OCI-LY7 (cell line): Measurements from ENCODE around the gene GPRC5C. TPM values are rescaled to one million over a fixed set of nuclear protein-coding genes. Genes with fewer than 3 reads are reported as not detected.

Experiments
- BruUV-seq: library from RNA; stranded (reverse); fragments of 400-500 nt; replicated peaks from 2 replicates; lab custom pipeline; 2021; lab: Mats Ljungman, UMichigan
- CTCF ChIA-PET: fragments of 300-600 bp; sonication (Branson Sonifier 250); formaldehyde crosslinking; loops from one replicate; lab custom pipeline; 2022; ENCODE audit warnings: antibody characterized with exemption; ENCODE audit not compliant: unreplicated experiment; lab: Charles Lee
- POLR2A ChIA-PET: fragments of 300-600 bp; sonication (Branson Sonifier 250); formaldehyde crosslinking; loops from one replicate; lab custom pipeline; 2022; ENCODE audit warnings: antibody characterized with exemption; lab: Charles Lee
- DNase-seq: peaks from one replicate; pipeline ENCODE4 v3.0.0-alpha.2; 2015; ENCODE audit warnings: low spot score
- H2AFZ ChIP-seq: fragments of 200-600 bp; sonication (generic), shearing (Covaris generic); 2 replicates; pipeline ENCODE4 v1.6.1; 2014; ENCODE audit warnings: mild to moderate bottlenecking, antibody characterized with exemption, low read length, moderate library complexity
- H3K27ac ChIP-seq: fragments of 200-600 bp; sonication (generic); 2 replicates; pipeline ENCODE4 v1.5.1; 2014; ENCODE audit warnings: mixed run types, low read depth, mild to moderate bottlenecking, moderate library complexity, low read length, inconsistent platforms; ENCODE audit not compliant: poor library complexity, severe bottlenecking
- H3K36me3 ChIP-seq: fragments of 200-600 bp; sonication (generic); 2 replicates; pipeline ENCODE4 v1.6.1; 2014; ENCODE audit warnings: mild to moderate bottlenecking, antibody characterized with exemption, low read length, moderate library complexity, mixed read lengths; ENCODE audit not compliant: insufficient read depth
- H3K4me1 ChIP-seq: fragments of 200-600 bp; sonication (generic); 2 replicates; pipeline ENCODE4 v1.5.1; 2014; ENCODE audit warnings: mild to moderate bottlenecking, low read length; ENCODE audit not compliant: insufficient read depth, poor library complexity, severe bottlenecking
- H3K4me2 ChIP-seq: fragments of 200-600 bp; sonication (generic); 2 replicates; pipeline ENCODE4 v1.6.1; 2014; ENCODE audit warnings: mild to moderate bottlenecking, low read length
- H3K4me3 ChIP-seq: fragments of 200-600 bp; sonication (generic); 2 replicates; pipeline ENCODE4 v1.5.1; 2014; ENCODE audit warnings: mild to moderate bottlenecking, low read depth, low read length; ENCODE audit not compliant: poor library complexity, severe bottlenecking
- H3K79me2 ChIP-seq: fragments of 200-600 bp; sonication (generic); 2 replicates; pipeline ENCODE4 v1.6.1; 2016; ENCODE audit warnings: low read depth, mild to moderate bottlenecking, low read length, moderate library complexity, mixed read lengths; ENCODE audit not compliant: insufficient read depth
- H3K9me2 ChIP-seq: fragments of 200-600 bp; sonication (generic); 2 replicates; pipeline ENCODE4 v1.6.1; 2016; ENCODE audit warnings: mild to moderate bottlenecking, low read length, mixed read lengths; ENCODE audit not compliant: insufficient read depth
- H3K9me3 ChIP-seq: fragments of 200-600 bp; sonication (generic); 2 replicates; pipeline ENCODE4 v1.6.1; 2014; ENCODE audit warnings: mild to moderate bottlenecking, mixed run types, low read length, mixed read lengths
- H4K20me1 ChIP-seq: fragments of 200-600 bp; sonication (generic); 2 replicates; pipeline ENCODE4 v1.6.1; 2014; ENCODE audit warnings: mild to moderate bottlenecking, antibody characterized with exemption, low read length, moderate library complexity, mixed read lengths; ENCODE audit not compliant: insufficient read depth
- CTCF ChIP-seq: fragments of 200-600 bp; sonication (generic); conservative IDR thresholded peaks from 2 replicates; pipeline ENCODE4 v1.5.1; 2014; ENCODE audit warnings: mild to moderate bottlenecking, antibody characterized with exemption, low read length, moderate library complexity, mixed read lengths
- EZH2phosphoT487 ChIP-seq: fragments of 200-600 bp; sonication (generic); IDR thresholded peaks from 2 replicates; pipeline ENCODE4 v1.6.1; 2018; ENCODE audit warnings: low read depth, borderline replicate concordance, mild to moderate bottlenecking, mixed run types, antibody characterized with exemption, low read length, moderate library complexity, mixed read lengths
- intact Hi-C: fragments of 100-400 bp; cut with micrococcal nuclease; formaldehyde crosslinking; loops from one replicate; pipeline ENCODE4 v1.10.0; 2022; ENCODE audit not compliant: unreplicated experiment
- total RNA-seq, 2 experiments: library from RNA; depleted of rRNA in 1 of 2; stranded (reverse); fragments of >200 nt in 1 of 2; shearing (Covaris generic) in 1 of 2; gene quantifications; 2 replicates each; pipeline ENCODE4 v1.2.3, GENCODE V29; 2014 to 2022

The GPRC5C gene
- total RNA-seq, 2 experiments from 2014 or later, result 1.1 to 19.5 TPM

GRCh38 chr17:74467221-74467951 lies 35.5 kb downstream of the GPRC5C start:
- TF ChIP-seq CTCF (no peak), EZH2phosphoT487 (no peak)
- ChIA-PET CTCF (no interaction called here), POLR2A (interaction anchor here (1.2 kb wide), 1 partner anchor 173 kb away, joined by 3 read pairs; no protein-coding TSS in a partner anchor)
- no TSS peak for BruUV-seq
- Histone ChIP-seq H3K4me2 (peak overlapping the region; percentile 72), H2AFZ (peak overlapping the region; percentile 44; the same call in 1 of the 2 replicates), H4K20me1 (no peaks in the 10 kb centered on the region), H3K79me2 (peaks cover 5% of the 10 kb centered on the region; the same call in 1 of the 2 replicates), H3K27ac (peak overlapping the region; percentile 79), H3K4me3 (peak overlapping the region; percentile 65), H3K36me3 (no peaks in the 10 kb centered on the region), H3K4me1 (peaks cover 77% of the 10 kb centered on the region), H3K9me2 (no peaks in the 10 kb centered on the region), H3K9me3 (no peaks in the 10 kb centered on the region)
- intact Hi-C loops, result no loop called here
- DNase-seq, result peak; percentile 85

- intact Hi-C loops, result no loop called here
- peaks cover 19% of the 10 kb centered on the region for H3K36me3 ChIP-seq
- TF ChIP-seq EZH2phosphoT487, result no peak
- no peak for TF ChIP-seq CTCF
- peak overlapping the region; percentile 2; the same call in 1 of the 2 replicates for H3K4me2 ChIP-seq
- peaks cover 17% of the 10 kb centered on the region for H3K9me3 ChIP-seq
- no peak overlapping the region for H2AFZ ChIP-seq
- no TSS peak for BruUV-seq
- no peak for DNase-seq
- H3K27ac ChIP-seq, result no peak overlapping the region
- peaks cover 5% of the 10 kb centered on the region; the same call in 1 of the 2 replicates for H3K79me2 ChIP-seq
- H3K9me2 ChIP-seq, result no peaks in the 10 kb centered on the region
- POLR2A ChIA-PET, result interaction anchor here (0.6 to 1.2 kb wide), 2 partner anchors 12 to 16 kb away, joined by 3 to 4 read pairs; no protein-coding TSS in a partner anchor
- CTCF ChIA-PET, result interaction anchor here (0.8 to 1.3 kb wide), 2 partner anchors 33 to 92 kb away, joined by 3 read pairs; no protein-coding TSS in a partner anchor
- H3K4me3 ChIP-seq, result no peak overlapping the region
- H3K4me1 ChIP-seq, result peaks cover 74% of the 10 kb centered on the region
- no peaks in the 10 kb centered on the region for H4K20me1 ChIP-seq
Measured at GRCh38 chr17:74471341-74471740, 39.5 kb downstream of the GPRC5C start.
